Stimulated activated naive B cell treated with anti-CD40 and anti-IgM and Interleukin-4, amounts not matched to agents 10 μg/mL and 1 μg/mL and 100 μg/mL, for 72 hours (primary cell): Measurements from ENCODE around the gene CTDNEP1.
A peak's percentile ranks its signal among the peaks of the same experiment; 100 is the strongest.

Experiments used
- ATAC-seq, 2 donors: fragments of 150-1000 bp; cut with Tn5 transposase; replicated peaks; 2 replicates each; pipeline ENCODE4 v1.10.0; 2021; ENCODE audit warnings: moderate library complexity in 1 of 2
- DNase-seq: peaks from one replicate; pipeline ENCODE4 v3.0.0; 2021
- H3K27ac Mint-ChIP-seq: one replicate; pipeline ENCODE4 v1.8.0; 2022; ENCODE audit warnings: mild to moderate bottlenecking, mixed read lengths
- H3K27me3 Mint-ChIP-seq, 2 donors: one replicate each; pipeline ENCODE4 v1.8.0; 2022; ENCODE audit warnings: mixed read lengths in 2 of 2
- H3K36me3 Mint-ChIP-seq, 2 donors: one replicate each; pipeline ENCODE4 v1.8.0; 2022; ENCODE audit warnings: mixed read lengths in 2 of 2, mild to moderate bottlenecking in 1 of 2
- H3K4me1 Mint-ChIP-seq, 2 donors: one replicate each; pipeline ENCODE4 v1.8.0; 2022; ENCODE audit warnings: mixed read lengths in 2 of 2, mild to moderate bottlenecking in 1 of 2
- H3K4me3 Mint-ChIP-seq, 2 donors: one replicate each; pipeline ENCODE4 v1.8.0; 2022; ENCODE audit warnings: mild to moderate bottlenecking in 2 of 2, mixed read lengths in 2 of 2, moderate library complexity in 1 of 2
- H3K9me3 Mint-ChIP-seq, 2 donors: one replicate each; pipeline ENCODE4 v1.8.0; 2022; ENCODE audit warnings: mixed read lengths in 2 of 2, mild to moderate bottlenecking in 1 of 2

CTDNEP1 gene

GRCh38 chr17:7222093-7222971, 29.2 kb downstream of the CTDNEP1 start:
- H3K27ac Mint-ChIP-seq, result peak overlapping the region; percentile 99
- peaks cover 38 to 48% of the 10 kb centered on the region in 2 donors for H3K4me1 Mint-ChIP-seq
- H3K4me3 Mint-ChIP-seq, result peak overlapping the region in 1 of 2 donors; percentile 7
- peaks cover 34 to 55% of the 10 kb centered on the region in 2 donors for H3K36me3 Mint-ChIP-seq
- no peak for ATAC-seq
- no peaks in the 10 kb centered on the region for H3K9me3 Mint-ChIP-seq
- no peak for DNase-seq
- no peaks in the 10 kb centered on the region for H3K27me3 Mint-ChIP-seq

DNA sequence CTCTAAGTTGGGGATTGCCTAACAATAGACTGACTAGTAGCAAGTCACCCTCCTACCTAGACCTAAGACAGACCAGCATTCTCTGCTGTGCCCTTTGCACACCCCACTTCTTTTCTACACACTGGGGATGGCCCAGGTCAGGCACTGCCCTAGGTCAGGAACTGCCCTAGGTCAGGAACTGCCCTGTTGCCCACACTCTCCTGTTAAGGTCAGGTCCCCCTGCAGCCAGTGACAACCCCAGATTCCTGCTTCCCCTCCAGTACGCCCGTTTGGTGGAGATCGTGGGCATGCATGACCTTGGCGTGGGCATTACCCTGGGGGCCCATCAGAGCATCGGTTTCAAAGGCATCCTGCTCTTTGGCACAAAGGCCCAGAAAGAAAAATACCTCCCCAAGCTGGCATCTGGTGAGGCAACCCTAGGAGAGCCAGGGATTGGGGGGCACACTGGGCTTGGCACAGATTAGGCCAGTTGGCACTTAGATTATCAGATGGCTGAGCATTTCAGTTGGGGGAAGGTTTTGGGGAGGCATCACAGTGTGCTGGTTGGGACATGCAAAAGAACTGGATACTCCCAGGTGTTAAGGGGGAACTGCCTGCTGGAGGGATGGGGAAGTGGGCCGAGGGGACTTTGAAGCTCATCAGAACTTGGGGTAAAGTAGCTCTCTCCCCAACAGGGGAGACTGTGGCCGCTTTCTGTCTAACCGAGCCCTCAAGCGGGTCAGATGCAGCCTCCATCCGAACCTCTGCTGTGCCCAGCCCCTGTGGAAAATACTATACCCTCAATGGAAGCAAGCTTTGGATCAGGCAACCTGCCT, 30.0 kb downstream of the CTDNEP1 start:
- Mint-ChIP-seq H3K27me3 (no peaks in the 10 kb centered on the region), H3K36me3 (peaks cover 29 to 47% of the 10 kb centered on the region in 2 donors), H3K9me3 (no peaks in the 10 kb centered on the region), H3K4me1 (peaks cover 42 to 52% of the 10 kb centered on the region in 2 donors), H3K4me3 (peak overlapping the region; percentile 99), H3K27ac (peak overlapping the region; percentile 99)
- DNase-seq (no peak), ATAC-seq (no peak)

DNA sequence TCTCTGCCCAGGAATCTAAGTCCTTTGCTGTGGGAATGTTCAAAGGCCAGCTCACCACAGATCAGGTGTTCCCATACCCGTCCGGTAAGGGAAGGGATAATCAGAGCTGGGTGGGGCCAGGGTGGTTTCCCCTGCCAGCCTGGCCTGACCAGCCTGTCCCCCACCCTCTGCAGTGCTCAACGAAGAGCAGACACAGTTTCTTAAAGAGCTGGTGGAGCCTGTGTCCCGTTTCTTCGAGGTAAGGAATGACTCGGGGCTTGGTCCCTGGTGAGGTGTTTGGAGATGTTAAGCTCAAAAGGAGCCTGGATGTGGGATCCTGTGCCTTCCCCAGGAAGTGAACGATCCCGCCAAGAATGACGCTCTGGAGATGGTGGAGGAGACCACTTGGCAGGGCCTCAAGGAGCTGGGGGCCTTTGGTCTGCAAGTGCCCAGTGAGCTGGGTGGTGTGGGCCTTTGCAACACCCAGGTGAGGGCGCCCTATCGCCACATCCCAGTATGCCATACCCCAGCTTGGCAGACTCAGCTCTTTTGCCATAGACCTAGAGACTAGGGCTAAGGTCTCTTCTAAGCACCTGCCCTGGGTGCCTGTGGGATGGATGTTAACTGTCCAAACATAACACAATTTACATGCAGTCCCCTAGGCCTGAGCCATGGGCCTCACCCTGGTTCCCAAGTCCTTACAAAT, 30.8 kb downstream of the CTDNEP1 start:
- H3K4me1 Mint-ChIP-seq, result peaks cover 49 to 60% of the 10 kb centered on the region in 2 donors

GRCh38 chr17:7219812-7220592, 31.5 kb downstream of the CTDNEP1 start, which contains the start of the genes ACADVL and DLG4:
ACADVL (plus strand) TSS chr17:7219938; CDS start chr17:7219985, 47 bp downstream.
DLG4 (minus strand) TSS chr17:7219836.
- DNase-seq (peak; percentile 83), ATAC-seq (peak; percentile 81 to 85)
- peaks cover 50 to 67% of the 10 kb centered on the region in 2 donors for H3K4me1 Mint-ChIP-seq
- H3K27me3 Mint-ChIP-seq, result no peaks in the 10 kb centered on the region
- peaks cover 25 to 43% of the 10 kb centered on the region in 2 donors for H3K36me3 Mint-ChIP-seq
- peak within 1 kb of the TSS; percentile 99 for H3K27ac Mint-ChIP-seq
- H3K9me3 Mint-ChIP-seq, result no peaks in the 10 kb centered on the region
- H3K4me3 Mint-ChIP-seq, result peak within 1 kb of the TSS; percentile 99

More for the DNA sequence above, 30.8 kb downstream of the CTDNEP1 start:
- ATAC-seq, result peak; percentile 38 to 55
- no peaks in the 10 kb centered on the region for H3K27me3 Mint-ChIP-seq
- peak; percentile 46 for DNase-seq
- no peaks in the 10 kb centered on the region for H3K9me3 Mint-ChIP-seq
- peaks cover 27 to 43% of the 10 kb centered on the region in 2 donors for H3K36me3 Mint-ChIP-seq
- H3K27ac Mint-ChIP-seq, result peak overlapping the region; percentile 99
- peak overlapping the region; percentile 99 for H3K4me3 Mint-ChIP-seq

- Mint-ChIP-seq H3K27me3 (no peaks in the 10 kb centered on the region), H3K4me3 (peak overlapping the region; percentile 99), H3K9me3 (no peaks in the 10 kb centered on the region), H3K4me1 (peaks cover 57 to 74% of the 10 kb centered on the region in 2 donors), H3K27ac (peak overlapping the region; percentile 99), H3K36me3 (peaks cover 22 to 39% of the 10 kb centered on the region in 2 donors)
- DNase-seq (no peak), ATAC-seq (no peak)
These were observed 32.2 kb downstream of the CTDNEP1 start for GRCh38 chr17:7219229-7219811.

DNA sequence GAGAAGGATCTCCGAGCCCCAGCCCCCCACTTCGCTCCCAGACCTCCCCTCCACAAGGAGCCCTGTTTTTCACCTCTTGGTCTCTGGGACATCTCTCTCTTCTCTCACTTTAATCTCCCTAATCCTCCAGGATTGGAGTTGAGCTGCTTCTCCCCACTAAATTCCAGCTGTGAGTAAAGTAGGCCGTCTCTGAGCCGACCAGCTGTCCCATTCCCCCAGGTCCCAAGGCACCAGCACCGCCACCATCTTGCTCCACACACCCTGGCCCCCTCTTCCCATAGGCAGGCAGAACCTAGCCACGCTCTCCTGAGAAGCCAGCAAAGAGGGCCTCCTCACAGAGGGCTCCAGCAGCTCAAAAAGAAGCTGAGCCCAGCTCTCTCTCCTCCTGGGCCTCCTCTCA, 32.8 kb downstream of the CTDNEP1 start:
- H3K9me3 Mint-ChIP-seq, result no peaks in the 10 kb centered on the region
- peaks cover 18 to 35% of the 10 kb centered on the region in 2 donors for H3K36me3 Mint-ChIP-seq
- H3K4me3 Mint-ChIP-seq, result peak overlapping the region; percentile 26 to 99
- H3K4me1 Mint-ChIP-seq, result peaks cover 63 to 80% of the 10 kb centered on the region in 2 donors
- ATAC-seq, result no peak
- no peak for DNase-seq
- peak overlapping the region; percentile 85 for H3K27ac Mint-ChIP-seq
- no peaks in the 10 kb centered on the region for H3K27me3 Mint-ChIP-seq

DNA sequence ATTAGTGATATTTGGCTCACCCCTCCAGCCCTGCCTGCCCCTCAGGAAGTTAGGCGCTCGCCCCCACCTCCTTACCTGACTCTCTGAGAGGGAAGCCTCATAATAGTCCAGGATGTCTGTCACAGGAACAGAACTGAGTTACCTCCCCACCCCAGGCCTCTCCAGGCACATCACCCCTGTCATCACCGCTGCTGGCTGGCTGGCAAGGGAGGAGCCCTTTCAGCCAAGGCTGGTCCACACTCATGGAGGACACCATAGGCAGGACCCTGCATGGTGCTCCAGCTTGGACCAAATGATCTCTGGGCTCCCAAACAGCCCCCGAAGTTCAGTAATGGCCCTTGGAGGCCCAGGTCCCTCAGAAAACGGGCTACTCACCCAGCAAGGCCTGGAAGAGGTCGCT, 33.4 kb downstream of the CTDNEP1 start:
- H3K4me1 Mint-ChIP-seq, result peaks cover 67 to 85% of the 10 kb centered on the region in 2 donors
- DNase-seq (no peak), ATAC-seq (no peak)
- no peaks in the 10 kb centered on the region for H3K9me3 Mint-ChIP-seq
- H3K27ac Mint-ChIP-seq, result peak overlapping the region; percentile 22
- H3K36me3 Mint-ChIP-seq, result peaks cover 13 to 29% of the 10 kb centered on the region in 2 donors
- H3K27me3 Mint-ChIP-seq, result peaks cover 0 to 6% of the 10 kb centered on the region in 2 donors
- H3K4me3 Mint-ChIP-seq, result peak overlapping the region in 1 of 2 donors; percentile 32

- Mint-ChIP-seq H3K4me1 (peaks cover 67 to 83% of the 10 kb centered on the region in 2 donors), H3K27ac (peak overlapping the region; percentile 76), H3K4me3 (peak overlapping the region; percentile 62 to 68), H3K27me3 (peaks cover 0 to 7% of the 10 kb centered on the region in 2 donors), H3K9me3 (no peaks in the 10 kb centered on the region), H3K36me3 (peaks cover 13 to 22% of the 10 kb centered on the region in 2 donors)
- ATAC-seq (no peak), DNase-seq (no peak)
These were observed 34.2 kb downstream of the CTDNEP1 start for GRCh38 chr17:7217113-7217987.

DNA sequence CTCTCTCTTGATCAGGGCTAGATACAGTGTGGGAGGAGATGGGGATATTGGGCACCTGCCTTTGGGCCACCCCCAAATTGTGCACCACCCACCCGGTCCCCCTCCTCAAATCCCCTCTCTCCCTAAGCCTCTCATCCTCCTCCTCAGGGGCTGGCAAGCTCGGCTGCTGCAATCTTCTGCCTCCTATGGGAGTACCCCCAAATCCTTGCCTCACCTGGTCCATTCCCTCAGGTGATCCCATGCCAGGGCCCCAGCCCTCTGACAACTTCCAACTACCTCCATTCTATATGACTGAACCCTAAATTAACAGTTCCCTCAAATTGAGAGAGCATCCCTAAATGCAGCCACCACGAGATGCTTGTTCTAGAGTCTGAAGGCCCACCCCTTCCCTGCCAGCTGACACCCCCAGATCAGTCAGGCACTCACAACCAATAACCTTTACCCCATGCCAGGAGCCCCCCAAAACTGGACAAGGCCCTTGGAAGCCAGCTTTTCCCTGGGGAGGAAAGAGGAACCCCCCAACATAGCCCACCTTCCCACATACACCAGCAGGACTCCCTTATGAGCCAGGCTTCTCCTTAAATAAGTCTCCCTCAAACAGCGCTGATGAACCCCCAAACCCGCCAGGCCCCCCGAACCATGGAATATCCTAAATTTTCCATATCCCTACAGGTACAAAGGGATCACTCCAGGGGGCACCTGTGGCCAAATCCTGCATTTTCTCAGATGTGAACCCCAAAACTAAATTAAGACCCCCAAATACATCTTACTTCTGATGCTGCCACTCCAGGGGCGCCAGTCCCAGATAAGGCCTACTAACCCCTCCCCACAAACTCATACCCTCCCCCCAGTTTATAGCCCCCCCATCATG, 35.1 kb downstream of the CTDNEP1 start:
- peak overlapping the region; percentile 23 to 38 for H3K4me3 Mint-ChIP-seq
- no peak overlapping the region for H3K27ac Mint-ChIP-seq
- peaks cover 65 to 74% of the 10 kb centered on the region in 2 donors for H3K4me1 Mint-ChIP-seq
- ATAC-seq (no peak), DNase-seq (no peak)
- H3K9me3 Mint-ChIP-seq, result no peaks in the 10 kb centered on the region
- peaks cover 0 to 13% of the 10 kb centered on the region in 2 donors for H3K27me3 Mint-ChIP-seq
- H3K36me3 Mint-ChIP-seq, result peaks cover 10 to 13% of the 10 kb centered on the region in 2 donors

DNA sequence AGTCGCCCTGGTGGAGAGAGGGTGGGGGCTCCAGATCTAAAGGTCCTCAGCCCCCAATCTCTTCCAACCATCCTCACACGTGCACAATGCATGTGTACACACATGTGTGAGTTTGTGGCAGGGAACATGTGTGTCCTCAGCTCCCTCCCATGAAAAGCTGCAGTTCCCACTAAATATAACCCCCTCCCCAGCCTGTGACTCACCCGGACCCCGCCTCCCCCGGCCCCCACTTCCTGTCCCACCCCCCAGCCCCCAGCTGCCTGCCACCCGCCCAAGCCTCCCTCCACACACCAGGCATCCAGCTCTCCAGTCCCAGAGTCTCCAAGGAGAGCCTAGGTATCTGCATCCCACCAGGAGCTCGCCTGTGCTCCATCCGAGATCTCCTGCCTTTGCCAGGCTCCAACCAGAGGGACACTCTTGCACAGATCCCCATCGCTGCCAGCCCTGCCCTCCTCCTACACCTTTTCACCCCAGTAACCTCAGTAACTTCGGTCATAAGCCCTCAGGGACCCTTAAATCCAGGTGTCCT, 35.8 kb downstream of the CTDNEP1 start:
- Mint-ChIP-seq H3K27ac (no peak overlapping the region), H3K9me3 (no peaks in the 10 kb centered on the region), H3K36me3 (peaks cover 2 to 5% of the 10 kb centered on the region in 2 donors), H3K4me3 (peak overlapping the region in 1 of 2 donors; percentile 23), H3K27me3 (peaks cover 0 to 14% of the 10 kb centered on the region in 2 donors), H3K4me1 (peaks cover 58 to 67% of the 10 kb centered on the region in 2 donors)
- DNase-seq (no peak), ATAC-seq (no peak)

DNA sequence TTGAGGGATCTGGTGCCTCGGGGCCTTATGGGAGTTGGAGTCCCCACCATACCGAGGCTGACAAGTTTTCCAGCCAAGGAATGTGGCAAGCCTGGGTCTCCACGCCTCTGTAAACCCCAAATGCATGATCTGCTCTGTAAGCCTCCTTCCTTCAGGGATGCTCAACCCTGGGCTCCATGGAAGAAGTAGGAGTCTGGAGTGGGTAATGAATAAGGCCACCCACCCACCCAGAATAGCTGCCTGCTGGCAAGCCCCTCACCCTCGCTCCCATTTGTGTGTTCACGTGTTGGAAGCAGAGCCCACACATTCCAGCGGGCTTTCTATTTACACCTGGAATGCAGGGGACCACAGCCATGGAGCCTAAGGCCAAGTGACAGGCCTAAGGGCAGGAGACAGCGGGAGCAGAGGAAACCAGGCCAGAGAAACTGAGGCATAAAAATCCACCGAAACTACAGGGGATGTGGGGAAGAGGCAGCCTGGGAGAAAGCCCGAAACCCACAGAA, 36.3 kb downstream of the CTDNEP1 start:
- DNase-seq, result no peak
- Mint-ChIP-seq H3K27me3 (peaks cover 0 to 20% of the 10 kb centered on the region in 2 donors), H3K36me3 (peaks cover 0 to 2% of the 10 kb centered on the region in 2 donors), H3K27ac (peak overlapping the region; percentile 97), H3K4me3 (peak overlapping the region; percentile 86 to 97), H3K4me1 (peaks cover 53 to 61% of the 10 kb centered on the region in 2 donors), H3K9me3 (no peaks in the 10 kb centered on the region)
- no peak for ATAC-seq
